HG02763 (cell line): ENCODE measurements around the gene TIMP2.
"Not testable (repeated sequence)": the region's sequence is repeated elsewhere in the genome, so short reads cannot be mapped to it uniquely, and the experiment has no call there.

Source experiments
- ATAC-seq: cut with Tn5 transposase; IDR thresholded peaks from one replicate; pipeline ENCODE4 v1.9.1; 2021; ENCODE audit warnings: mild to moderate bottlenecking, moderate library complexity; ENCODE audit not compliant: unreplicated experiment

TIMP2 gene

GRCh38 chr17:78933959-78934568 is 8.9 kb upstream of the TIMP2 start:
- no peak for ATAC-seq

- no peak for ATAC-seq
These were observed 8.1 kb upstream of the TIMP2 start for GRCh38 chr17:78933025-78933958.

GRCh38 chr17:78929908-78930775 is 5.0 kb upstream of the TIMP2 start:
- no peak for ATAC-seq

- no peak for ATAC-seq
These were observed 722 bp upstream of the TIMP2 start for GRCh38 chr17:78925662-78926555.

- ATAC-seq: no peak
These were observed 571 bp downstream of the TIMP2 start for GRCh38 chr17:78924481-78925151.

- ATAC-seq: no peak
These were observed 1.3 kb downstream of the TIMP2 start for GRCh38 chr17:78923660-78924453.

- ATAC-seq: no peak
These were observed 2.2 kb downstream of the TIMP2 start for GRCh38 chr17:78922816-78923498.

GRCh38 chr17:78921437-78921971 is 3.7 kb downstream of the TIMP2 start:
- ATAC-seq: no peak

- ATAC-seq: no peak
These were observed 4.7 kb downstream of the TIMP2 start for GRCh38 chr17:78920528-78920927.

- no peak for ATAC-seq
These were observed 5.2 kb downstream of the TIMP2 start for GRCh38 chr17:78919861-78920450.

- no peak for ATAC-seq
These were observed 6.2 kb downstream of the TIMP2 start for GRCh38 chr17:78918979-78919378.

- no peak for ATAC-seq
These were observed 7.5 kb downstream of the TIMP2 start for GRCh38 chr17:78917451-78918275.

GRCh38 chr17:78915872-78916632 is 9.1 kb downstream of the TIMP2 start:
- ATAC-seq: no peak

- ATAC-seq: no peak
These were observed 12.1 kb downstream of the TIMP2 start for GRCh38 chr17:78913115-78913514.

GRCh38 chr17:78912082-78912481 is 13.1 kb downstream of the TIMP2 start:
- no peak for ATAC-seq

- ATAC-seq: not testable (repeated sequence)
These were observed 13.6 kb downstream of the TIMP2 start for GRCh38 chr17:78911543-78911942.
